ENCODE results near the gene CEP68.
"Not testable (repeated sequence)": the region's sequence is repeated elsewhere in the genome, so short reads cannot be mapped to it uniquely, and the experiment has no call there.

The CEP68 gene

DNA sequence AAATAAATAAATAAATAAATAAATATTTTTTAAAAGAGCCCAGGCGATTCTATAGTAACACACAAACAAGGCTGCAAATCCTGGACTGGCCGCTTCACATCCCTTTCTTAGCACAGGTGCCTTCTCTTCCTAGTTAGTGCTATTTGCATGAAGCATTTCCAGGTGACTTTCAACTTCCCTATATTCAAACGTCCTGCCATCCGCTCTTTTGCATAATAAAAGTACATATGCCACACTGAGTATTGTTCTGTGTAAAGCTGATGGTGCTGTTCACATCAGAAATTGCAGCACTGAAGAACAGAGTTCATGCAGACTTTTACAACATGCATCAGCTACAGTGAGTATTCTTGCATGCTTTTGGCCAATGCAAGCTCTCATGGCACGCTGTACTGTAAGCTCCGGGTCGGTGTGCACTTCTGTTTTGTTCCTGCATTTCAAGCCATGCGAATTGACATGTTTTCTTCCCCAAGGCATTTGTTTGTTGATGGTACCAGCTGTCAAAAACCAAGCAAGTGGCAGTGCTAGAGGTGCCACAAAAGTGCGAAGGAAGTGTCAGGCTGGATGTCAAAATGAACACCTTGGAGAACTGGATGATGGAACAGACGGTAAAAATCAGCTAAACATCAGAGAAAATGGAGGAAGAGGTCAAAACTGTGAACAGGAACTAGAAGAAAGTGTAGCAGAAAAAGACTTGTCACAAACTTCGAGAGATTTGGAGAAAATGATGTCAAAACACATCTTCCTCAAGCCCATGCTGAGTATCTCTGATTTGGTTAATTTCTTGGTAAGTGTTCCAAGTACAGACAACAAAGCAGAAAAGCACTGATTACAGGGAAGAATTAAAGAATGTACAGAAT lies 25.5 kb upstream of the CEP68 start:
- DNase-seq (ENCODE audit: low read depth, low spot score), result no peak

DNA sequence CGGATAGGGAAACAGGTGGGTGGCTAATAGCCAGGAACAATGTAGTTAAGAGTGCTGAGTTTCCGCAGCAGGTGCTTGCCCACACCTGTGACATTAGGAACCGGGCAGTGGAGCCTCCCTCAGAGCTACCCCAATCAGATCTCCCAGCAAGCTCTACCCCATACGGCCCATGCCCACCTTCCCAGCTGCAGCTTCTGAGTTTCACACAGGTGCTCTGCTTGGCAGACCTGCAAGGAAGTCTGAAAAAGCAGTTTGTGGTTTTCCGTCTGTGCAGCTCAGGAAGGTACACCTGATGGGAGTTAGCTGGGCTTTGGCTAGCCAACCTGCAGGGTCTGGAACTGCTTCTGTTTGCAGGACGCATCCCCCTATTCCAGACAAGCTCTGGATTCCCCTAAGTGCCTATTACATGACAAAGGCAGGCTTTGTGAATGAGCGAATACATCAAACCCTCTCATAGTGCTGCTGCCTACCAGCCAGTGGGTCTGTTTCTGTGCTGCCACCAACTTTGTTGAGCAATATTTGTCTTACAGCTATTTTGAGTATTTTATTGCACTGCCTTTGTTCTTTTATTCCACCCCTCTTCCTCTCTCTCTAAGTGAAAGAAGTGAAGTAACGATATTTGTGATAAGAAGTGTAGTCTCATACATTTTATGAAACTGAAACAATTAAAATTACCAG lies 24.7 kb upstream of the CEP68 start:
- no peak for DNase-seq (ENCODE audit: low read depth, low spot score)

DNA sequence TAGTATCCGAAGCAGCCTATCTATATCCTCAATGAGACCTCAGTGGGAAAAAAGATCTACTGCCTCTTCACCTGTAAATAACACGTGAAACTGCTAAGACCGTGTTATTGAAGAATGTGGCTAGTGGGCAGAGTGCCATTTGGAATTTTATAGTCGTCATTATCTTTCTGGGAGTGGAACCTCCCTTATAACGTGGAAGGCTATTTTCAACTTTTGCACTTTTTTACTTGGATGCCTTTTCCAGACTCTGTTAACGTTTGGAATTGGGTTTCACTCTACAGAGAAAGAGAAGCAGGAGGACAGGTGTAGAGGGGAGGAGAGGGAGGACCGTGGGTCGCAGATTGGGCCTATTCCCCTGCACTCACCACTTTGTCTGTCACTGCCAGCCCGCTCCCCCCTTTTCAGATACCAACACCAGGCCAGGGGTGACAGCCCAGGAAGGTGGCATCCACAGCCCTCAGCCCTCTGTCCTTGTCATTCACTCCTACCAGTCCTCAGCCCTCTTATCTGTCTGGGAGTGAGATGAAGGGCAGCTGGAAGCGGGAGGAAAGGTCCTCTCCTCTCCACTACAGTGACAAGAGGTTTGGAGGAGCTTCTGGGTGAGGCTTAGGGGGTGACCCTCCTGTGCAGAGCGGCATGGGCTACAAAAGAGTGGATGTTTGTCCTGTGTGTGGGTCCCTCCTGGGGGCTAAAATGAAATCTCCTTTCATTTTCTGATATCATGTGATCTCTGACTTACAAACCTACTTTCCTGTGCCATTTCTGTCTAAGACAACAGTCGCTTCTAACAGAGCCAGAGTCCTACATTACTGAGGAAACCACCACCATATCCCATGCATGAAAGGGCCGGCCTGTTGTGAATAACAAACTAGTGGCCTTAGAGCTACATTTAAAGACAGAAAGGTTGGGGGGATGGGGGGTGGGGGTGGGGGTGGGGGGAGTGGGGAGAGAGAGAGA lies 23.9 kb upstream of the CEP68 start:
- DNase-seq (ENCODE audit: low read depth, low spot score), result no peak

DNA sequence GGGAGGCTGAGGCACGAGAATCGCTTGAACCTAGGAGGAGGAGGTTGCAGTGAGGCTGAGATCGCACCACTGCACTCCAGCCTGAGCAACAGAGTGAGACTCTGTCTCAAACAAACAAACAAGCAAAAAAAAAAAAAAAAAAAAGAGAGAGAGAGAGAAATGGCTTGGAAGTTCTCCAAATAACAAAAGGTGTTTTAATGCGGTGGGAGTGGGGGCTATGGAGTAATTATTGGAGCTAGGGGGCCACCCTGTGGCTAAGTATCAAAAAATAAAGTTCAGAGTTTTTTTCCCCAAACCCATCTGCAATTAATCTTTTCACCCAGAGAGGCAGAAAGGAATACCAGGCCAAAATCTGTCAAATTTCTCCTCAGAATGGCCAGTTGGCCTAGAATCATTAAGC lies 23.0 kb upstream of the CEP68 start:
- DNase-seq (ENCODE audit: low read depth, low spot score), result no peak

DNA sequence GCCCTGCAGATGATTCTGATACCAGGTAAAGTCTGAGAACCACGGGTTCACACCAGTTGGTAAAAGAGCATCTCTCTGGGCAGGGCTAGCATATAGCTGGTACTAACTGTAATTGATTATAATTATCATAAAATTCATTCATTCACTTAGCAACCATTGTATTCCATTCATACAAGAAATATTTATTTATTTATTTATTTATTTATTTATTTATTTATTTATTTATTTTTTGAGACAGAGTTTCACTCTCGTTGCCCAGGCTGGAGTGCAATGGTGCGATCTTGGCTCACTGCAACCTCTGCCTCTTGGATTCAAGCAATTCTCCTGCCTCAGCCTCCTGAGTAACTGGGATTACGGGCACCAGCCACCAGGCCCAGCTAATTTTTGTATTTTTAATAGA lies 22.5 kb upstream of the CEP68 start:
- not testable (repeated sequence) for DNase-seq (ENCODE audit: low read depth, low spot score)

DNA sequence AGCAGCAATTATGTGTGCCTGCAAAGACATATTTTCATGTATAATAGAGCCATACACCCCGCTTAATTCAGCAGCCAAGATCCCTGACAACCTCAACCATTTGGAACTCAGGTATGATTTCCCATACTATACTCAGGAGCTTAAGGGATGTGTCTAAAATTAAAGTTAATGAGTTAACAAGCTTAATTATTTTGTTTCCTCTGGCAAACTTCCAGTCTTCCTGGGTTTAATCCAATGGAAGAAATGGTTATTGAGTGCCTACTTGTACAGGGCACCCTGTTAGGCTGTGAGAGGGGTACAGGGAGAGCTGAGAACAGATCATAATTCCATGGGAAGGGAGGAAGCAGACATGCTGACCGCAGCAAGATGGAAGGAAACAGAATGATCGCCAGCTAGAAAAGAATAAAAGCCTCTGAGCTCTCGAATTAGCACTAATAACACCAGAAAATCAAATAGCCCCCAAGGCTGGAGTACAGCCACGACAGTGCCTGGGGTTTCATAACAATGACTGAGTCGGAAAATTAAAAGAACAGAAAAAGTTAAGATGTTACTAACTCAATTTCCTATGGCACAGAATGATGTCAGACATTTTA lies 20.8 kb upstream of the CEP68 start:
- DNase-seq (ENCODE audit: low read depth, low spot score), result no peak

DNA sequence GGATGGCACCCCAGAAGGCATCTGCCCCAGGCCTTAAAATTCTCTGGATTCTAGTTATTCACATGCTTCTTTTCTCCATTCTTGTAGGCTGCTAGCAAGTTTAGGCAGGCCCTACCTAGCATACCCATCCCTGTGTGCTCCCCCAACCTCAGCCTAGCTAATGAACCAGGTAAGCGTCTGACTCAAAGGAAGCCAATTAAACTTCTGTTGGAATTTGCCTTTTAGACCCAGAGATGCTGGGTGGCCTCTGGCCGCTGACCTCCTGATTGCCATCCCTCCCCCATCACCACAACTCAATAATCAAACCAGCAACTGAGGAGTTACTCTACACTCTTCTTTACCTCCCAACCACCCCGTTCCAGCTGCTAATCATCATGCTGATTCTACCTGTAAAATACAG lies 19.0 kb upstream of the CEP68 start:
- no peak for DNase-seq (ENCODE audit: low read depth, low spot score)

DNA sequence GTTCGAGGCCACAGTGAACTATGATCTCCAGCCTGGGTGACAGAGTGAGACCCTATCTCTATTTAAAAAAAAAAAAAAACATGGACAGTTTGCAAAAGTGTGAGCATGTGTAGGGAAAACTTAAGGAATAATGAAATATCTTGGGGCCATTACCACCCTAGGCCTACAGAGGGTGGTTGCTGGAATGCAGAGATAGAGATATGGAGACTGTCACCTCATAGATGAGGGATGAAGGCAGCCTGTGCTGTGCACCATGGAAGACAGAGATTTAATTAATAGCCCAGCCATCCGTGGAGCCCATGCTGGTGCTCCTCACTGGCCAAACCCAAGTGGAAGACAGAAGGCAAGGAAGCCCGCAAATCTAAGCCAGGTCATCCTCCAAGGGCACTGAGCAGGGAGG lies 16.6 kb upstream of the CEP68 start:
- DNase-seq (ENCODE audit: low read depth, low spot score), result no peak

DNA sequence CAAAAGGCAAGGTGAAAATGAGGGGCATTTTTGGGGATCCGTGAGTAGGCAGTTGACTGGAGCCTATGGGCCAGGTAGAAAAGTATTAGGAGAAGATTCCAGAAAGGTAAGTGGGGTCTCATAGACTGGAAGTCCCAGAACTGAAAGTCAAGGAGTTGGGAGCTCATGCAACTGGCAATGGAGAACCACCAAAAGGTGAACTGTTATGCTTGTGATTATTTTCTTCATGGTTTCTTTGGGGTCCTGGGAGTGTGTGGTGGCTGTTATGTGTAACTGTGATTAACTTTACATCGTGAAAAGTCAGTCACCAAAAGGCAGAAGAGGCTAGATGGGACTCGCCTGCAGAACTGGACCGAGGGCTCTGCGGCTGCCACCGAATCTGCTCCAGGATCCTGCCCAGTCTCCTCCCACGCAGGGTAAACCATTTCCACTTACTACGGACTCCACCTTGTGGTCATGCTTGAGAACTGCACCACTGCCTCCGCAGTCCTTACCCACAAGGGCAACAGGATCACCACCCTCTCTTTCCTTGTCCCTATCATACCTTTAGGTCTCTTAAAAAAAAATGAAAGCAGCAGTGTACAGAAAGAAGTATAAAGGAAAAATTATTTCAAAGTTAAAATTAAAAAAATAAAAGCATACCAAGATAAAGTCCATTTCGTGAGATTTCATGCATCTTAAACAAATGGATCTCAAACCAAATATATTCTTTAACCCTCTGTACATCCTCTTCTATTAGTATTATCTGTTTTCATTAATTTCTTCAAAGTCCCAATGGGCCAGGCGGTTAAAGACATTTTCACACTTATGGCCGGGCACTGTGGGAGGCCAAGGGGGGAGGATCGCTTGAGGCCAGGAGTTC lies 15.6 kb upstream of the CEP68 start:
- peak; percentile 42 for DNase-seq (ENCODE audit: low read depth, low spot score)

DNA sequence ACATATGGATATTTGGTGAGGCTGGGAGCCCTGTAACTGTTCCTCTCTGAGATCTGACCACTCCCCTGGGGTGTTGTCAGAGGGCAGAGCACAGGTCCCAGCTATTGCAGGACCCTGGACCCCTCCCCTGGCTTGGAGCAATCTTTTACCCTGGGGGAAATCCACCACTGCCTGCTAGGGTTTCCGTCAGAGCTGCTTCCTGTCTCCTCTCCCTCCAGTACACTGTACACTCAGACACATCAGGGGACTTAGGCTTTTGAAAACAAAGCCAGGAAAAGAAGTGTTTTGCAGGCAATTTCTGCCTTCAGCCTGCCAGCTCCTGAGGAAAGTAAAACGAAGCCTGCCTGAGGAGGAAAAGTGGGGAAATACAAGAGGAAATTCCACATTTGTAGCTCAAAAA lies 13.2 kb upstream of the CEP68 start:
- no peak for DNase-seq (ENCODE audit: low read depth, low spot score)

DNA sequence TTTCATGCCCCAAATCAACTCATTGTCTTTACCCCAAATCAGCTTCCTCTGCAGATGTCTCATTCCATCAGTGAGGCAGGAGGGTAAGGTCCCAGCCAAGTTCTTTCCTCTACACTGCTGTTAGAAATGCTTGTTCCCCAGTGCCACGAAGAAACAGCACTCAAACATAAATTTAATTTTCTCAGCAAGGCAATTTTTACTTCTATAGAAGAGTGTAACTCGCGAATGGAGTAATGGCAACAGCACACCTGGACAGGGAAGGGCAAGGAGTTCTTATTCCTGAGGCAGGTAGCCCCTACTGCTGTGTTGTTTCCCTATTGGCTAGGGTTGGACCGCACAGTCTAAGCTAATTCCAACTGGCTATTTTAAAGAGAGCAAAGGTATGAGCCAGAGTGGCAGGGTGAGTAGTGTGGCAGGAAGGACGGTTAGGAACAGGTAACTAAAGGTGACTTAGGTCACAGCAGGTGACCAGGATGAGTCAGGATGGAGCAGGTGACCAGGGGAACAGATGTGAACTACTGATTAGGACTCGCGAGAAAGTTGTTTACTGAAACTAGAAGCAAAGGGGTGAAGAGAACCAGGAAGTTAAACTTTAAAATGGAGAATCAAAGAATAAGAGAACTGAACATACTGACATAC lies 12.0 kb upstream of the CEP68 start:
- DNase-seq (ENCODE audit: low read depth, low spot score), result no peak

DNA sequence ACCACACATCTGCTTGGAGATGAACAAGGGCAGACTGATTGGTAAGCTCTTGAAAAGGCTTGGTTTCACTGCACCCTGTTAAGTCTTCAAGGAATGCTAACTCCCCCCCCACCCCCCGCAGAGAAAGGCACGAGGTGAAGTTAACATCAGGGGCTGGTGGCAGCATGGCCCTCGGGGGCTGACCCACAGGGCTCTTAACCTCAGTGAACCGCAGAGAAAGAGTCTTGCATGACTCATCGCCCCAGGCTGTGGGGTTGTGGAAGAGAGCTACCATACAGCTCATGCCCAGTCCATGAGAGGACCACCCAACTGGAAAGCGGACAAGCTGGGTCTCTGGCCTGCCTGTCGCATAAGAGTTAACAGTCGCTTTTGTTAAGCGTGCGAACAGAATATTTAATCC lies 10.6 kb upstream of the CEP68 start:
- no peak for DNase-seq (ENCODE audit: low read depth, low spot score)

DNA sequence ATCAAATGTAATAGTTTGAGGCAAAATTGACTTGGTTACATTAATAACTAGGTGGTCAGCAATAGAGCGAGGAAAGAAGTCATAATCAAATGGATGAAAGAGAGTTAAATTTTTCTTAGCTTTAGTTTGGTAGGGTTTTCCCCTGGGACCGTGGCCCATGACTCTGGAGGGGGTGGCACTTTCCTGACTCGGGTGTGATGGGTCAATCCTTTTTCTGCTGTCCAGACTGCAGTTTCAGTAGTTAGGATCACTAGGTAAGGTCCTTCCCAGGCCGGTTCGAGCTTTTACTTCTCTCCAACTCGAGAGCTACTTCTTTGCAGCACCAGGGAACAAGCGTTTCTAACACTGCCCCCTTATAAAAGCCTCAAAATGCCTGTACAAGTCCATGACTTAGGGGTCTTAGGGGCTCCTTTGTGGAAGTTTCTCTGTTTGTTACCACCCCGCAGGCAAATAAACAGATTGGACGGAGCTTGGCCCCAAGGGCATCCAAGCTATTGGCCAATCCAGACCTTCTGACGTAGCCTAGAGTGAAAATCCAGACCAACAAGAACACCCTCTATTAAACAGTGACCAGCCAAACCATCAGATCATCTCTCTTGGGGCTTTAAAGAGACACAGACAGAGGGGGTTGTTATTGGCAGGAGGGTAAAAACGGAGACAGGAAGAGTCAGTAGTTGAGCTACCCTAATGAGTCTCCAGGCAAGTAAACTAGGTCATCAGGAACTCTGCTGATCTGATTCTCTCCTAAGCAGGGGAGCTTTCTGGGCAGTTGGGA lies 9.4 kb upstream of the CEP68 start:
- no peak for DNase-seq (ENCODE audit: low read depth, low spot score)

DNA sequence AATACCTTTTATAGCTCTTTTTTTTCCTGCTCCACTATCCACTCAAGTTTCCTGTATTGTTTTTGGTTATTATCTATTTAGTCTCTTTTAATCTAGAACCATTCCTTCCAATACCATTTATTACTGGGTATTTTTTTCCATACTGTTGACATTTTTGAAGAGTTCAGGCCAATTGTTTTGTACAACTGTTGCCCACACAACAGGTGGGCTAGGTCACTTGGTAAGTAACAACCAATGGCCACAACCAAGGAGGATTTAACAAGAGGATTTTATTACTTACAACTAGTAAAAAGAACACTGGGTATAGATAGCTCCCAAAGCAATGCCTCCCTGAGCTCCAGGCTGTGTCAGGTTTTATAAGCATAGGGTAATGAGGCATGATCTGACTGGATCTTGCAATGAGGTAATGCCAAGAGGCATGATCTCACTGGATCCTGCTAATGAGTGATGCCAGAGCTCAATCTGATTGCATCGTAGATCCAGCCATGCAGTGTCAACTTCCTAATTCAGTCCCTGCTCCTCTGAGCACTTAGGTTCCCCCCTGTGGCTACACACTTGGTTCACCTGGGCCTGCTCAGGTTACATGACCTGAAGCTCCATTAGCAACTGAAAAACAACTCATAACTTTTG lies 7.1 kb upstream of the CEP68 start:
- DNase-seq (ENCODE audit: low read depth, low spot score), result no peak

DNA sequence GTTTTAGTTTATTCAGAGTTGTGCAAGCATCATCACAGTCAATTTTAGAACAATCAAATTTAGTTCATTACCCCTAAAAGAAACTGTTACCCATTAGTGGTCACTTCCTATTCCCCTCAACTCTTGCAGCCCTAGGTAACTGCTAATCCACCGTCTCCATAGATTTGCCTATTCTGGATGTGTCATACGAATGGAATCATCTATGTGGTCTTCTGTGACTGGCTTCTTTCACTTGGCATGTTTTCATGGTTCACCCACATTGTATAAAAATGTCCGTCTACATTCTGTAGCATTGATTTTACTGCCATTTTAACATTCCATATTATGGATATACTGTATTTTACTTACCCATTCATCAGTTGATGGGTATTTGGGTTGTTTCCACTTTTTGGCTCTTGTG lies 5.3 kb upstream of the CEP68 start:
- DNase-seq (ENCODE audit: low read depth, low spot score), result no peak

DNA sequence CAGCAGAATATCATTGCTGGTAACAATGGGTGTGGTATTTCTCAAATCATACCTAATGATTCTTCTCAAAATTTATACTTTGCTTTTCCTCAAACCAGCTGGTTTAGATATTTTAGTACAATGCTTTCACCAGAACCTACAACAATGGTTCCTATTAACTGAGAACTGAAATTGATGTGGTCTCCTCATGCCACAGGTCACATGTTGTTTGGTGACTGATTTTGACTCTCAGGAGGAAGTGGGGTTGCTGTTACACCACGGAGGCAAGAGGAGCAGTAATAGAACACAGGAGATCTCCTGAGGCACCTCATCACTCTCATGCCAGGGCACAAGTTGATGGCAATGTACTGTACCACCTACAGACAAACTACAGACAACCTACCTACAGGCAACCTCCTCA lies 3.0 kb upstream of the CEP68 start:
- no peak for DNase-seq (ENCODE audit: low read depth, low spot score)

DNA sequence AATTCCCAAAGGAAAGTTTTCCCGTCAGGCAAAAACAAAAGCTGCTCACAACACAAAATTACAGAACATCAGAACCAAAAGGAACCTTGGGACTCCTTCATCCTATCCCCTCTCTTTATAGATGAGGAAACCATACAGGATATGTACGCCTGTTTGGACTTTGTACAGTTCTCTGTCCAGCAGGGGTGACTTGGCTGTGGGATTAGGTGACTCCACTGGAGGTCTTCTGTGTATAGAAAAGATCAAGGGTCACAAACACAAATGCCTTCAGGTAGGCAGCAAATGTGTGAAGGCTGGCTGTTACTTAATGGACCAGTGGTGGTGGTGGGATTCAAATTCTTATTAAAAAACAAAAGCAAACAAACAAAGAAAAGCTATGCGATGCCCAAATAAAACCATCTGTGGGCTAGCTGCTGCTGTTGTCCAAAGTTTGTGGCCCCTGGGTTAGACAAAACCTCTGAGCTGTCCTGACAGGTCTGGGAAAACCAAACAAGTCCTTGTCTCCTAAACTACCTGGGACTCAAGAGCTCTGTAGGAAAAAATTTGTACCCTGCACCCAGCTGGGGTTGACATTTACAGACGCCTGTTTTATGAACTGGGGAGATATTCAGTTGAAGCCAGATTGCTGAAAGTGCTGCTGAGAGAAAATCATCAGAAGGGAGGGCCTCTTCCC lies 1.3 kb upstream of the CEP68 start:
- no peak for DNase-seq (ENCODE audit: low read depth, low spot score)

DNA sequence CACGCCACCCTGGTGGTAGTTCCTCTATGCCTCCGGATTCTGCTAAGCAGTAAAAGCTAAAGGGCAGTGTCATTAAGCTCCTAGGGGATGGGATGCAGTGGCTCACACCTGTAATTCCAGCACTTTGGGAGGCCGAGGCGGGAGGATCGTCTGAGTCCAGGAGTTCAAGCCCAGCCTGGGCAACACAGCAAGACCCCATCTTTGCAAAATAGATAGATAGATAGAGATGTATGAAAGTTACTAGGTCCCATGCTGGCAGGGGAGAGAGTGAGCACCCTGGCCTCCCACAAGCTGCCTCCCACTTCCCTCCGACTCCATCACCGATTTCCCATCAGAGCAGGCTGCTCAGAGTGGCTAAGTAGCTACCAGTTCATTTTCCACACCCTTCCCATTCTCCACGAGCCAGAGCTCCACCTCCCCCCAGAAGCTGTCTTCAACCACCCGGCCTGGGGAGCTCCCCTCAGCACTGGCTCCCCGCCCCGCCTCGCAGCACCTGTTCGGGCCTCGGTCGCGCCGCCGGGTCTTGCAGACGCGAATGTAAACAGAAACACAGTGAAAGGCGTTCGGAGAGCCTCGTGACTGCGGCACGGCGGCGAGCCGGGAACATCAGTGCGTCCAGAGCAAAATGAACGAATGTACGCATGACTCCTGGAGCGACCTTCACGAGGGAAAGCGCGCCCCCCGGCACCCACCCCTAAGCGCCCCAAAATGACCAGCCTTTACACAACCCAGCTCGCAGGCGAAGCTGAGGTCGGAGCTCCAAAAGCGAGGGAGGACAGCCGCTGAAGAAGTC lies 598 bp upstream of the CEP68 start:
- peak; percentile 35 for DNase-seq (ENCODE audit: low read depth, low spot score)
